Measurements from ENCODE around the gene NTPCR.

DNA sequence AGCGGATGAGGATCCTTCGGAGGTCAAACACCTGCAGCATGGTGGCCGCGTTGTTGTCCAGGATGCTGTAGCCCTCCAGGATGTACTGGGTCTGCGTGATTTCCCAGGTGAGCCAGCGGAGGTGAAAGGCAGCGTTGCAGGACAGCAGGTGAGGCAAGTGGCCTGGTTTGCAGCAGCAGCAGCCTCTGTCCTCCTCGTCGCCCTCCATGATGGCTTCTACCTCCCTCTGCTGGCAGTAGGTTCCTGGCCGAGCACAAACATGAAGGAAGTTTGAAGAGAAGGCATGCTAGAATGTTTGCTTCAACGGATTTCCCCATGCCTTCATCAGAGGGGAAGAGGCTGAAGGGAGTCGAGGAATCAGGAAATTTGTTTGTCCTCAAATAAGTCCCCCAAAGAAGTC, 74.7 kb downstream of the NTPCR start:
- no peak for TF ChIP-seq POLR2A (IDR thresholded peaks at IDR 0.05; ENCODE audit: low read length)
- TF ChIP-seq, protein P1, sequence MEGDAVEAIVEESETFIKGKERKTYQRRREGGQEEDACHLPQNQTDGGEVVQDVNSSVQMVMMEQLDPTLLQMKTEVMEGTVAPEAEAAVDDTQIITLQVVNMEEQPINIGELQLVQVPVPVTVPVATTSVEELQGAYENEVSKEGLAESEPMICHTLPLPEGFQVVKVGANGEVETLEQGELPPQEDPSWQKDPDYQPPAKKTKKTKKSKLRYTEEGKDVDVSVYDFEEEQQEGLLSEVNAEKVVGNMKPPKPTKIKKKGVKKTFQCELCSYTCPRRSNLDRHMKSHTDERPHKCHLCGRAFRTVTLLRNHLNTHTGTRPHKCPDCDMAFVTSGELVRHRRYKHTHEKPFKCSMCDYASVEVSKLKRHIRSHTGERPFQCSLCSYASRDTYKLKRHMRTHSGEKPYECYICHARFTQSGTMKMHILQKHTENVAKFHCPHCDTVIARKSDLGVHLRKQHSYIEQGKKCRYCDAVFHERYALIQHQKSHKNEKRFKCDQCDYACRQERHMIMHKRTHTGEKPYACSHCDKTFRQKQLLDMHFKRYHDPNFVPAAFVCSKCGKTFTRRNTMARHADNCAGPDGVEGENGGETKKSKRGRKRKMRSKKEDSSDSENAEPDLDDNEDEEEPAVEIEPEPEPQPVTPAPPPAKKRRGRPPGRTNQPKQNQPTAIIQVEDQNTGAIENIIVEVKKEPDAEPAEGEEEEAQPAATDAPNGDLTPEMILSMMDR (IDR thresholded peaks at IDR 0.05): peak; percentile 24; the same call in 2 of the 3 replicates
- TF ChIP-seq, protein P2, sequence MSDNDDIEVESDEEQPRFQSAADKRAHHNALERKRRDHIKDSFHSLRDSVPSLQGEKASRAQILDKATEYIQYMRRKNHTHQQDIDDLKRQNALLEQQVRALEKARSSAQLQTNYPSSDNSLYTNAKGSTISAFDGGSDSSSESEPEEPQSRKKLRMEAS (IDR thresholded peaks at IDR 0.05): no peak
